IMR-90 (cell line): Measurements from ENCODE around the gene SOX8. TPM values are rescaled to one million over a fixed set of nuclear protein-coding genes. Genes with fewer than 3 reads are reported as not detected.

Experiments
- ATAC-seq: fragments of 200-7000 bp; cut with Tn5 transposase; 2 replicates; pipeline ENCODE4 v1.9.1; 2020; ENCODE audit warnings: low read depth, mild to moderate bottlenecking, moderate library complexity
- BruUV-seq: library from RNA; stranded (reverse); fragments of 400-500 nt; replicated peaks from 2 replicates; lab custom pipeline; 2021; lab: Mats Ljungman, UMichigan
- CTCF ChIA-PET: fragments of 300-600 bp; formaldehyde crosslinking; extraction: SDS; loops from one replicate; lab custom pipeline; 2021; ENCODE audit warnings: antibody characterized with exemption; lab: Yijun Ruan, JAX
- POLR2A ChIA-PET: fragments of 300-600 bp; sonication (Branson Sonifier 250); formaldehyde crosslinking; loops from one replicate; lab custom pipeline; 2022; ENCODE audit warnings: antibody characterized with exemption; ENCODE audit not compliant: unreplicated experiment; lab: Charles Lee
- DNase-seq: peaks from one replicate; pipeline ENCODE4 v3.0.0; 2013
- H2AFZ ChIP-seq: replicated peaks from 2 replicates; pipeline ENCODE3; 2013; ENCODE audit warnings: low read length, mild to moderate bottlenecking; ENCODE audit not compliant: poor library complexity
- H2AK5ac ChIP-seq: 2 replicates; pipeline ENCODE4 v1.6.1; 2013; ENCODE audit warnings: low read depth, low read length, inconsistent platforms
- H2AK9ac ChIP-seq: replicated peaks from 2 replicates; pipeline ENCODE3; 2013; ENCODE audit warnings: mild to moderate bottlenecking, low read depth, low read length, moderate library complexity; ENCODE audit not compliant: poor library complexity
- H2BK120ac ChIP-seq: 2 replicates; pipeline ENCODE4 v1.6.1; 2013; ENCODE audit warnings: low read depth, low read length, inconsistent platforms
- H2BK15ac ChIP-seq: 3 replicates; pipeline ENCODE4 v1.6.1; 2013; ENCODE audit warnings: low read depth, low read length, inconsistent platforms
- H2BK20ac ChIP-seq: 2 replicates; pipeline ENCODE4 v1.6.1; 2013; ENCODE audit warnings: low read depth, mild to moderate bottlenecking, inconsistent platforms, low read length, moderate library complexity
- H2BK5ac ChIP-seq: 2 replicates; pipeline ENCODE4 v1.6.1; 2013; ENCODE audit warnings: mild to moderate bottlenecking, low read depth, low read length, inconsistent platforms; ENCODE audit not compliant: poor library complexity, severe bottlenecking
- H3K14ac ChIP-seq: replicated peaks from 2 replicates; pipeline ENCODE4 v1.6.1; 2013; ENCODE audit warnings: low read depth, low read length, inconsistent platforms
- H3K18ac ChIP-seq: 2 replicates; pipeline ENCODE4 v1.6.1; 2013; ENCODE audit warnings: low read depth, low read length, control low read depth
- H3K23ac ChIP-seq: 2 replicates; pipeline ENCODE4 v1.6.1; 2013; ENCODE audit warnings: low read depth, low read length, inconsistent platforms
- H3K27ac ChIP-seq: 2 replicates; pipeline ENCODE4 v1.5.1; 2013; ENCODE audit warnings: mild to moderate bottlenecking, control low read depth, low read length; ENCODE audit not compliant: insufficient read depth
- H3K27me3 ChIP-seq: 2 replicates; pipeline ENCODE4 v1.6.1; 2013; ENCODE audit warnings: low read length; ENCODE audit not compliant: control insufficient read depth, insufficient read depth
- H3K36me3 ChIP-seq: 2 replicates; pipeline ENCODE4 v1.6.1; 2013; ENCODE audit warnings: low read length, mixed read lengths; ENCODE audit not compliant: control insufficient read depth, insufficient read depth
- H3K4ac ChIP-seq: 2 replicates; pipeline ENCODE4 v1.6.1; 2013; ENCODE audit warnings: low read depth, low read length, inconsistent platforms
- H3K4me1 ChIP-seq: 2 replicates; pipeline ENCODE4 v1.6.1; 2013; ENCODE audit warnings: low read length, mixed read lengths; ENCODE audit not compliant: control insufficient read depth, insufficient read depth
- H3K4me2 ChIP-seq: 2 replicates; pipeline ENCODE4 v1.6.1; 2013; ENCODE audit warnings: low read depth, mild to moderate bottlenecking, control low read depth, low read length, moderate library complexity
- H3K4me3 ChIP-seq: 2 replicates; pipeline ENCODE4 v1.5.1; 2013; ENCODE audit warnings: low read depth, mild to moderate bottlenecking, control low read depth, low read length, moderate library complexity; ENCODE audit not compliant: insufficient read depth
- H3K56ac ChIP-seq: 2 replicates; pipeline ENCODE4 v1.6.1; 2013; ENCODE audit warnings: low read length, inconsistent platforms; ENCODE audit not compliant: insufficient read depth; ENCODE audit errors: extremely low read depth
- H3K79me1 ChIP-seq, 2 experiments: 2 replicates each; pipeline ENCODE4 v1.6.1; 2013; ENCODE audit warnings: low read length in 2 of 2, inconsistent platforms in 1 of 2, low read depth in 1 of 2
- H3K9ac ChIP-seq: 2 replicates; pipeline ENCODE4 v1.6.1; 2013; ENCODE audit warnings: low read depth, low read length, control low read depth
- H3K9me1 ChIP-seq: 2 replicates; pipeline ENCODE4 v1.6.1; 2013; ENCODE audit warnings: low read length, inconsistent platforms; ENCODE audit not compliant: insufficient read depth
- H3K9me3 ChIP-seq: 2 replicates; pipeline ENCODE4 v1.6.1; 2013; ENCODE audit warnings: low read length; ENCODE audit not compliant: control insufficient read depth, insufficient read depth
- H4K20me1 ChIP-seq: 2 replicates; pipeline ENCODE4 v1.6.1; 2013; ENCODE audit warnings: low read length, inconsistent platforms; ENCODE audit not compliant: insufficient read depth
- H4K5ac ChIP-seq: 2 replicates; pipeline ENCODE4 v1.6.1; 2013; ENCODE audit warnings: mild to moderate bottlenecking, low read depth, low read length, control low read depth
- H4K8ac ChIP-seq, 2 experiments: 2 replicates each; pipeline ENCODE4 v1.6.1; 2013; ENCODE audit warnings: low read depth in 2 of 2, low read length in 2 of 2, control low read depth in 1 of 2, inconsistent platforms in 1 of 2
- H4K91ac ChIP-seq: 2 replicates; pipeline ENCODE4 v1.6.1; 2013; ENCODE audit warnings: low read depth, low read length, inconsistent platforms; ENCODE audit not compliant: insufficient read depth
- BHLHE40 ChIP-seq: fragments of 150-350 bp; IDR thresholded peaks from 2 replicates; pipeline ENCODE4 v1.6.1; 2016; ENCODE audit warnings: mild to moderate bottlenecking, low read depth, low read length
- CEBPB ChIP-seq: IDR thresholded peaks from 2 replicates; pipeline ENCODE4 v1.6.1; 2012; ENCODE audit warnings: low read depth, low read length, improper control_type of control experiment
- FOS ChIP-seq: fragments of 150-350 bp; IDR thresholded peaks from 2 replicates; pipeline ENCODE4 v1.6.1; 2016; ENCODE audit warnings: low read depth, low read length
- MAZ ChIP-seq: IDR thresholded peaks from 2 replicates; pipeline ENCODE4 v1.6.1; 2012; ENCODE audit warnings: low read depth, mild to moderate bottlenecking, low read length, improper control_type of control experiment, moderate library complexity, borderline replicate concordance
- MXI1 ChIP-seq: IDR thresholded peaks from 2 replicates; pipeline ENCODE4 v1.6.1; 2012; ENCODE audit warnings: low read depth, mild to moderate bottlenecking, low read length, moderate library complexity, borderline replicate concordance
- NFE2L2 ChIP-seq: fragments of 150-350 bp; IDR thresholded peaks from 2 replicates; pipeline ENCODE4 v1.6.1; 2016; ENCODE audit warnings: low read depth, mild to moderate bottlenecking, low read length
- POLR2A ChIP-seq: IDR thresholded peaks from 2 replicates; pipeline ENCODE4 v1.6.1; 2012; ENCODE audit warnings: mild to moderate bottlenecking, low read depth, low read length
- RAD21 ChIP-seq: IDR thresholded peaks from 2 replicates; pipeline ENCODE4 v1.6.1; 2012; ENCODE audit warnings: low read length, improper control_type of control experiment
- RCOR1 ChIP-seq: IDR thresholded peaks from 2 replicates; pipeline ENCODE4 v1.6.1; 2012; ENCODE audit warnings: mild to moderate bottlenecking, low read length, improper control_type of control experiment; ENCODE audit not compliant: insufficient replicate concordance
- RFX5 ChIP-seq: IDR thresholded peaks from 2 replicates; pipeline ENCODE4 v1.8.0; 2012; ENCODE audit warnings: low read depth, mild to moderate bottlenecking, low read length, moderate library complexity
- SMC3 ChIP-seq: fragments of 150-350 bp; IDR thresholded peaks from 2 replicates; pipeline ENCODE4 v1.6.1; 2016; ENCODE audit warnings: low read depth, mild to moderate bottlenecking, antibody characterized with exemption, low read length, moderate library complexity
- WGBS, 2 experiments: methylation state at CpG; one replicate each; pipeline versions ENCODE4 v1.1.5 to v1.1.7; 2013; ENCODE audit warnings: missing lambda C conversion rate in 2 of 2; ENCODE audit not compliant: insufficient read length in 1 of 2; ENCODE audit errors: extremely low coverage in 2 of 2; 5-methylcytosine and 5-hydroxymethylcytosine counted together
- dilution Hi-C: fragments of 300-500 bp; cut with HindIII; formaldehyde crosslinking; loops from one replicate; pipeline ENCODE4 v1.14.3; 2018; ENCODE audit warnings: low sequenced_read_pairs; ENCODE audit not compliant: unreplicated experiment
- in situ Hi-C: fragments of 300-500 bp; cut with MboI; formaldehyde crosslinking; loops from 3 replicates; pipeline ENCODE4 v1.14.3; 2019; ENCODE audit warnings: low sequenced_read_pairs, inconsistent platforms, mixed read lengths
- intact Hi-C: fragments of 100-400 bp; cut with micrococcal nuclease; formaldehyde crosslinking; loops from 2 replicates; pipeline ENCODE4 v1.10.0; 2022
- polyA plus RNA-seq, 3 experiments: library from polyadenylated mRNA; depleted of rRNA; stranded (reverse); fragments of >200 nt; gene quantifications; 2 replicates each; pipeline ENCODE4 v1.2.3, GENCODE V29; 2012; ENCODE audit warnings: low replicate concordance in 1 of 3
- total RNA-seq: library from RNA; depleted of rRNA; stranded (reverse); fragments of >200 nt; gene quantifications from 2 replicates; pipeline ENCODE4 v1.2.3, GENCODE V29; 2012
- TF ChIP-seq, protein P1 (sequence below): conservative IDR thresholded peaks from 2 replicates; pipeline ENCODE4 v1.5.1; 2012; ENCODE audit warnings: mild to moderate bottlenecking, low read depth, low read length, improper control_type of control experiment
- TF ChIP-seq, protein P2 (sequence below): fragments of 150-350 bp; IDR thresholded peaks from 2 replicates; pipeline ENCODE4 v1.6.1; 2016; ENCODE audit warnings: low read depth, mild to moderate bottlenecking, low read length, moderate library complexity, borderline replicate concordance
- TF ChIP-seq, protein P3 (sequence below): fragments of 150-350 bp; IDR thresholded peaks from 2 replicates; pipeline ENCODE4 v1.6.1; 2017; ENCODE audit warnings: mild to moderate bottlenecking, antibody characterized with exemption, low read length, low read depth

Gene SOX8
- total and polyA plus RNA-seq, 2 of the 4 experiments (the other 2 are of a cell fraction), result under 0.01 to 0.26 TPM

DNA sequence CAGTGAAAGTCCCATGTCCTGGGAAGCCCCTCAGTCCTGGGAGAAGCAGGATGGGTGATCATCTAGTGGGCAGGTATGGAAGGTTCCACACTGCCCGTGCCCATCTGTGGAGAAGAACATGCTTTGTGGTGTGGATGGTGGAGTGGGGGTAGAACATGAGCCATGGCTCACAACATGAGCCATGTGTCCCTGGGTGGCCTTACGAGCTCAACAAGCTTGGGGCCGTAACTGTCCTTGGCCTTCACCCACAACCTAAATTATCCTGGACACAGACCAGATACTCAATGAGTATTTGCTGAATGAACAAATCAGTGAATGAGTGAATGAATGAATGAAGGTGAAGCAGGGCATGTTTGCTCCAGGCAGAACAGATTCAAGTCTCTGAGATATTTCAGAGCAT, 13.5 kb downstream of the SOX8 start:
- Histone ChIP-seq H3K56ac (no peak overlapping the region), H3K4me3 (no peak overlapping the region), H3K23ac (no peak overlapping the region), H3K4me2 (no peak overlapping the region), H2BK120ac (no peak overlapping the region), H2BK5ac (no peak overlapping the region), H3K14ac (no peak overlapping the region), H2AK5ac (no peak overlapping the region), H2BK20ac (no peak overlapping the region), H3K18ac (no peak overlapping the region), H4K5ac (no peak overlapping the region), H4K91ac (no peak overlapping the region), H3K27me3 (peaks cover 42% of the 10 kb centered on the region), H3K79me1 (no peaks in the 10 kb centered on the region), H2AFZ (peak overlapping the region; percentile 29), H2AK9ac (no peak overlapping the region), H3K9me3 (peaks cover 27% of the 10 kb centered on the region), H3K36me3 (no peaks in the 10 kb centered on the region), H3K4ac (no peak overlapping the region), H3K9me1 (no peaks in the 10 kb centered on the region), H2BK15ac (no peak overlapping the region), H3K4me1 (no peaks in the 10 kb centered on the region), H3K9ac (no peak overlapping the region), H4K20me1 (no peaks in the 10 kb centered on the region), H3K27ac (no peak overlapping the region), H4K8ac (no peak overlapping the region)
- CTCF ChIA-PET, result no interaction called here
- ATAC-seq, result no peak
- POLR2A ChIA-PET, result no interaction called here
- dilution Hi-C loops (no loop called here), intact Hi-C loops (no loop called here), in situ Hi-C loops (no loop called here)
- TF ChIP-seq RCOR1 (no peak), CEBPB (no peak), RFX5 (no peak), MXI1 (no peak), BHLHE40 (no peak), POLR2A (no peak), MAZ (no peak), RAD21 (no peak), SMC3 (no peak), FOS (no peak), NFE2L2 (no peak)
- TF ChIP-seq, protein P1, sequence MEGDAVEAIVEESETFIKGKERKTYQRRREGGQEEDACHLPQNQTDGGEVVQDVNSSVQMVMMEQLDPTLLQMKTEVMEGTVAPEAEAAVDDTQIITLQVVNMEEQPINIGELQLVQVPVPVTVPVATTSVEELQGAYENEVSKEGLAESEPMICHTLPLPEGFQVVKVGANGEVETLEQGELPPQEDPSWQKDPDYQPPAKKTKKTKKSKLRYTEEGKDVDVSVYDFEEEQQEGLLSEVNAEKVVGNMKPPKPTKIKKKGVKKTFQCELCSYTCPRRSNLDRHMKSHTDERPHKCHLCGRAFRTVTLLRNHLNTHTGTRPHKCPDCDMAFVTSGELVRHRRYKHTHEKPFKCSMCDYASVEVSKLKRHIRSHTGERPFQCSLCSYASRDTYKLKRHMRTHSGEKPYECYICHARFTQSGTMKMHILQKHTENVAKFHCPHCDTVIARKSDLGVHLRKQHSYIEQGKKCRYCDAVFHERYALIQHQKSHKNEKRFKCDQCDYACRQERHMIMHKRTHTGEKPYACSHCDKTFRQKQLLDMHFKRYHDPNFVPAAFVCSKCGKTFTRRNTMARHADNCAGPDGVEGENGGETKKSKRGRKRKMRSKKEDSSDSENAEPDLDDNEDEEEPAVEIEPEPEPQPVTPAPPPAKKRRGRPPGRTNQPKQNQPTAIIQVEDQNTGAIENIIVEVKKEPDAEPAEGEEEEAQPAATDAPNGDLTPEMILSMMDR, result no peak
- TF ChIP-seq, protein P2, sequence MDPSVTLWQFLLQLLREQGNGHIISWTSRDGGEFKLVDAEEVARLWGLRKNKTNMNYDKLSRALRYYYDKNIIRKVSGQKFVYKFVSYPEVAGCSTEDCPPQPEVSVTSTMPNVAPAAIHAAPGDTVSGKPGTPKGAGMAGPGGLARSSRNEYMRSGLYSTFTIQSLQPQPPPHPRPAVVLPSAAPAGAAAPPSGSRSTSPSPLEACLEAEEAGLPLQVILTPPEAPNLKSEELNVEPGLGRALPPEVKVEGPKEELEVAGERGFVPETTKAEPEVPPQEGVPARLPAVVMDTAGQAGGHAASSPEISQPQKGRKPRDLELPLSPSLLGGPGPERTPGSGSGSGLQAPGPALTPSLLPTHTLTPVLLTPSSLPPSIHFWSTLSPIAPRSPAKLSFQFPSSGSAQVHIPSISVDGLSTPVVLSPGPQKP, result no peak
- TF ChIP-seq, protein P3, sequence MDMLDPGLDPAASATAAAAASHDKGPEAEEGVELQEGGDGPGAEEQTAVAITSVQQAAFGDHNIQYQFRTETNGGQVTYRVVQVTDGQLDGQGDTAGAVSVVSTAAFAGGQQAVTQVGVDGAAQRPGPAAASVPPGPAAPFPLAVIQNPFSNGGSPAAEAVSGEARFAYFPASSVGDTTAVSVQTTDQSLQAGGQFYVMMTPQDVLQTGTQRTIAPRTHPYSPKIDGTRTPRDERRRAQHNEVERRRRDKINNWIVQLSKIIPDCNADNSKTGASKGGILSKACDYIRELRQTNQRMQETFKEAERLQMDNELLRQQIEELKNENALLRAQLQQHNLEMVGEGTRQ, result no peak
- no CpG with 5 or more reads among the region's 3 CpGs for WGBS, 2 experiments
- peak; percentile 24 for DNase-seq
- BruUV-seq, result no TSS peak
